ENCODE data around the gene RRAD.

RRAD gene

GRCh38 chr16:66968847-66969246 is 43.5 kb upstream of the RRAD start:
- Histone ChIP-seq H3K9me3 (ENCODE audit: control extremely low read depth in 1 of 5, control insufficient read depth in 4 of 5, insufficient read depth in 2 of 5, low read depth in 1 of 5, low read length in 4 of 5) (no peaks in the 10 kb centered on the region), H3K4me1 (ENCODE audit: control extremely low read depth in 1 of 4, control insufficient read depth in 4 of 4, insufficient read depth in 4 of 4, low read length in 3 of 4) (no peaks in the 10 kb centered on the region), H3K27ac (ENCODE audit: insufficient read depth in 1 of 2, low read depth in 1 of 2, low read length in 2 of 2, poor library complexity in 1 of 2, severe bottlenecking in 2 of 2) (no peak overlapping the region), H3K36me3 (ENCODE audit: control insufficient read depth in 4 of 4, insufficient read depth in 4 of 4, low read length in 3 of 4) (peaks cover 0 to 2% (median 0%) of the 10 kb centered on the region in 4 experiments), H3K27me3 (replicated peaks in 2 of 5; ENCODE audit: control insufficient read depth in 4 of 5, insufficient read depth in 5 of 5, low read length in 4 of 5) (peaks cover 0 to 3% (median 0%) of the 10 kb centered on the region in 5 experiments), H3K4me3 (ENCODE audit: control insufficient read depth in 1 of 7, extremely low read depth in 1 of 7, insufficient read depth in 4 of 7, low read depth in 2 of 7, low read length in 6 of 7) (no peak overlapping the region)
- ChIA-PET POLR2A (no interaction called here), CTCF (interaction anchor here (0.6 to 12.2 kb wide), 4 partner anchors 7 to 191 kb away, joined by 3 to 124 read pairs (median 4); partner anchors contain the start of genes CES3, FBXL8 and TRADD)
- DNase-seq, result no peak
- WGBS (ENCODE audit: insufficient coverage), result 100% methylated on average over 3 of the region's 5 CpGs

DNA sequence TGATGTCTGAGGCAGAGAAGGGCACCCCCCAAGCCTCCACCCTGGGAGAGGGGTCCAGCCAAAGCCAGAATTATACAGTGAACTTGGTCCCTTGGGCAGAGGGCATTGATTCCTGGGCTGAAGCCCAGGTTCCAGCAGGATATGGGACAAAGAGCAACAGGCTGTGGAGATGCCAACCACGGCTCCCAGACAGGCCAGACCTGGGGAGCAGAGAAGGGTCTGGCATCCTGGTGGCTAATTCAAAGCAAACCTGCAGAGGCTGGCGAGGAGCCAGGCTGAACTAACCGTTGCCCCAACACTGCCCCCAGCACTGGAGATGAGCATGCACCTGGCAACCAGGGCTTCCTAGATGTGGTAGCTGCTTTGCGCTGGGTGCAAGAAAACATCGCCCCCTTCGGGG is 38.7 kb upstream of the RRAD start:
- Histone ChIP-seq H3K27me3 (replicated peaks in 2 of 5; ENCODE audit: control insufficient read depth in 4 of 5, insufficient read depth in 5 of 5, low read length in 4 of 5) (no peaks in the 10 kb centered on the region), H3K27ac (ENCODE audit: insufficient read depth in 1 of 2, low read depth in 1 of 2, low read length in 2 of 2, poor library complexity in 1 of 2, severe bottlenecking in 2 of 2) (no peak overlapping the region), H3K4me1 (ENCODE audit: control extremely low read depth in 1 of 4, control insufficient read depth in 4 of 4, insufficient read depth in 4 of 4, low read length in 3 of 4) (peaks cover 0 to 18% (median 13%) of the 10 kb centered on the region in 4 experiments), H3K9me3 (ENCODE audit: control extremely low read depth in 1 of 5, control insufficient read depth in 4 of 5, insufficient read depth in 2 of 5, low read depth in 1 of 5, low read length in 4 of 5) (no peaks in the 10 kb centered on the region), H3K36me3 (ENCODE audit: control insufficient read depth in 4 of 4, insufficient read depth in 4 of 4, low read length in 3 of 4) (no peaks in the 10 kb centered on the region), H3K4me3 (ENCODE audit: control insufficient read depth in 1 of 7, extremely low read depth in 1 of 7, insufficient read depth in 4 of 7, low read depth in 2 of 7, low read length in 6 of 7) (no peak overlapping the region)
- WGBS (ENCODE audit: insufficient coverage), result 92% methylated on average over 6 of the region's 6 CpGs
- DNase-seq, result no peak
- ChIA-PET CTCF (interaction anchor here (0.8 to 13.1 kb wide), 6 partner anchors 8 to 221 kb away, joined by 3 to 124 read pairs (median 6); no protein-coding TSS in a partner anchor), POLR2A (no interaction called here)

- CTCF ChIA-PET, result interaction anchor here (1.1 to 13.1 kb wide), 10 partner anchors 10 to 236 kb away, joined by 3 to 124 read pairs (median 4); partner anchors contain the start of genes B3GNT9 and CES4A
- peak in 2 of 3 donors; percentile 48 to 52 for DNase-seq
- Histone ChIP-seq H3K27me3 (replicated peaks in 2 of 5; ENCODE audit: control insufficient read depth in 4 of 5, insufficient read depth in 5 of 5, low read length in 4 of 5) (no peaks in the 10 kb centered on the region), H3K36me3 (ENCODE audit: control insufficient read depth in 4 of 4, insufficient read depth in 4 of 4, low read length in 3 of 4) (no peaks in the 10 kb centered on the region), H3K27ac (ENCODE audit: insufficient read depth in 1 of 2, low read depth in 1 of 2, low read length in 2 of 2, poor library complexity in 1 of 2, severe bottlenecking in 2 of 2) (no peak overlapping the region), H3K4me3 (ENCODE audit: control insufficient read depth in 1 of 7, extremely low read depth in 1 of 7, insufficient read depth in 4 of 7, low read depth in 2 of 7, low read length in 6 of 7) (peak overlapping the region in 2 of 7 experiments; percentile 12 to 19), H3K9me3 (ENCODE audit: control extremely low read depth in 1 of 5, control insufficient read depth in 4 of 5, insufficient read depth in 2 of 5, low read depth in 1 of 5, low read length in 4 of 5) (no peaks in the 10 kb centered on the region), H3K4me1 (ENCODE audit: control extremely low read depth in 1 of 4, control insufficient read depth in 4 of 4, insufficient read depth in 4 of 4, low read length in 3 of 4) (peaks cover 0 to 18% (median 13%) of the 10 kb centered on the region in 4 experiments)
- POLR2A ChIA-PET, result no interaction called here
- WGBS (ENCODE audit: insufficient coverage), result 0% methylated on average over 5 of the region's 5 CpGs
Observed at GRCh38 chr16:66961914-66962313, 36.6 kb upstream of the RRAD start.

DNA sequence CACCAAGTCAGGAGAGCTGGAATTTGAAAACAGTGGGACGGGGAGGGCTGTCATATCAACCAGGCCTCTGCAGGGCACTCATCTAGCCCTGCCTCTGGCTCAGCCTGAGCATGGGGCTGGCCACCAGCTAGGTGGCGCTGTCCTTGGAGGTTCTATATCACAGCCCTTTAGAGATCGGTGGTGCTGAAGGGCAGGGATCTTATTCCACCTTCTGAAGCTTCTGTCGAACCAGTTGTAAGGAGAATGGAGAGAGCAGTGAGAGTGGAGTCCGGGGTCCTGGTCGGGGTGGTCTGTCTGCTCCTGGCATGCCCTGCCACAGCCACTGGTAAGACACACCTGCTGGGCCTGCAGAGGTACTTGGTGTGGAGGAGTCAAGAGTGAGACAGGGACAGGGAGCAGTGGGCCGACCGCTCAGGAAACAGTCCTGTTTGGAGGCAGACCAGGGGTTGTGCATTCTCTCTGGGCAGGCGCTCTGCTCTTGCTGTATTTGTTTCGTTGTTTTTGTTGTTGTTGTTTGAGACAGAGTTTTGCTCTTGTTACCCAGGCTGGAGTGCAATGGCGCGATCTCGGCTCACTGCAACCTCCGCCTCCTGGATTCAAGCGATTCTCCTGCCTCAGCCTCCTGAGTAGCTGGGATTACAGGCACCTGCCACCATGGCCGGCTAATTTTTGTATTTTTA is 35.9 kb upstream of the RRAD start, which contains the start of gene CES3:
CES3 (plus strand) TSS at position 202 of the 680 bp plus-strand sequence; CDS start at position 244, 42 bp downstream.
- Histone ChIP-seq H3K36me3 (ENCODE audit: control insufficient read depth in 4 of 4, insufficient read depth in 4 of 4, low read length in 3 of 4) (no peaks in the 10 kb centered on the region), H3K9me3 (ENCODE audit: control extremely low read depth in 1 of 5, control insufficient read depth in 4 of 5, insufficient read depth in 2 of 5, low read depth in 1 of 5, low read length in 4 of 5) (no peaks in the 10 kb centered on the region), H3K27me3 (replicated peaks in 2 of 5; ENCODE audit: control insufficient read depth in 4 of 5, insufficient read depth in 5 of 5, low read length in 4 of 5) (no peaks in the 10 kb centered on the region), H3K27ac (ENCODE audit: insufficient read depth in 1 of 2, low read depth in 1 of 2, low read length in 2 of 2, poor library complexity in 1 of 2, severe bottlenecking in 2 of 2) (no peak within 1 kb of the TSS), H3K4me1 (ENCODE audit: control extremely low read depth in 1 of 4, control insufficient read depth in 4 of 4, insufficient read depth in 4 of 4, low read length in 3 of 4) (peaks cover 0 to 18% (median 13%) of the 10 kb centered on the region in 4 experiments), H3K4me3 (ENCODE audit: control insufficient read depth in 1 of 7, extremely low read depth in 1 of 7, insufficient read depth in 4 of 7, low read depth in 2 of 7, low read length in 6 of 7) (peak within 1 kb of the TSS in 2 of 7 experiments; percentile 19 to 55)
- CTCF ChIA-PET, result interaction anchor here (0.6 to 13.1 kb wide), 13 partner anchors 10 to 237 kb away, joined by 3 to 124 read pairs (median 3); partner anchors contain the start of genes B3GNT9 and CES4A
- POLR2A ChIA-PET, result no interaction called here
- DNase-seq, result peak; percentile 66 to 84 (median 83)
- 73% methylated on average over 6 of the region's 16 CpGs for WGBS (ENCODE audit: insufficient coverage)

DNA sequence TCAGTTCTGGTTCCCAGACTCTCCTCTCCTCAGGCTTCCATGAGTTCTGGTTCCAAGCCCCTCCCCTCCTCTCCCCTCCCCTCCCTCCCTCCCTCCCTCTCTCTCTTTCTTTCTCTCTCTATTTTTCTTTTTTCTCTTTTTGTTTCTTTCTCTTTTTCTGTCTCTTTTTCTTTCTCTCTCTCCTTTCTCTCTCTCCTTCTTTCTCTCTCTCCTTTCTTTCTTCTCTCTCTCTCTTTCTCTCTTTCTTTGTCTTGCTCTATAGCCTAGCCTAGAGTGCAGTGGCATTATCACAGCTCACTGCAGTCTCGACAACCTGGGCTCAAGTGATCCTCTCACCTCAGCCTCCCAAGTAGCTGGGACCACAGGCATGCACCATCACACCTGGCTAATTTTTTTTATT is 34.9 kb upstream of the RRAD start:
- CTCF ChIA-PET, result interaction anchor here (0.6 to 13.1 kb wide), 4 partner anchors 14 to 195 kb away, joined by 3 to 124 read pairs (median 10); no protein-coding TSS in a partner anchor
- DNase-seq, result no peak
- Histone ChIP-seq H3K27me3 (replicated peaks in 2 of 5; ENCODE audit: control insufficient read depth in 4 of 5, insufficient read depth in 5 of 5, low read length in 4 of 5) (no peaks in the 10 kb centered on the region), H3K4me3 (ENCODE audit: control insufficient read depth in 1 of 7, extremely low read depth in 1 of 7, insufficient read depth in 4 of 7, low read depth in 2 of 7, low read length in 6 of 7) (no peak overlapping the region), H3K27ac (ENCODE audit: insufficient read depth in 1 of 2, low read depth in 1 of 2, low read length in 2 of 2, poor library complexity in 1 of 2, severe bottlenecking in 2 of 2) (no peak overlapping the region), H3K4me1 (ENCODE audit: control extremely low read depth in 1 of 4, control insufficient read depth in 4 of 4, insufficient read depth in 4 of 4, low read length in 3 of 4) (peaks cover 0 to 18% (median 13%) of the 10 kb centered on the region in 4 experiments), H3K36me3 (ENCODE audit: control insufficient read depth in 4 of 4, insufficient read depth in 4 of 4, low read length in 3 of 4) (no peaks in the 10 kb centered on the region), H3K9me3 (ENCODE audit: control extremely low read depth in 1 of 5, control insufficient read depth in 4 of 5, insufficient read depth in 2 of 5, low read depth in 1 of 5, low read length in 4 of 5) (no peaks in the 10 kb centered on the region)
- WGBS (ENCODE audit: insufficient coverage), result 100% methylated on average over 1 of the region's 1 CpG
- POLR2A ChIA-PET, result no interaction called here

DNA sequence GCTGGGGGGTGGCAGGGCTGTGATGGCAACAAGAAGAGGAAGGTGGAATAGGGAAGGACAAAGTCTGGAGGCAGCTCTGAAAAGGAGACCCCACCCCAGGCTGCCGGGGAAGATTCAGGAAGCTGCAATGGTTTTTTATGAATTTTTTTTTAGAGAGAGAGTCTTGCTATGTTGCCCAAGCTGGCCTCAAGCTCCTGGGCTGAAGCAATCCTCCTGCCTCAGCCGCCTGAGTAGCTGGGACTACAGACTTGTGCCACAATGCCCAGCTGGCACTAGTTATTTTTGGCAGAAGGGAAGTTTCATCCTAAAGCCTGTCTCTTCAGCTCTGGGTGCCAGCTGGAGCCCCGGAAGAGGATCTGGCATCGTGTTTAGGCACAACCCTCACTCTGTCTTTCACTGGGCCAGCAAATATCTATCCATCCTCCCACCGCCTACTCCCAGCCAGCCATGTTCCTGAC is 34.4 kb upstream of the RRAD start:
- Histone ChIP-seq H3K27me3 (replicated peaks in 2 of 5; ENCODE audit: control insufficient read depth in 4 of 5, insufficient read depth in 5 of 5, low read length in 4 of 5) (no peaks in the 10 kb centered on the region), H3K4me1 (ENCODE audit: control extremely low read depth in 1 of 4, control insufficient read depth in 4 of 4, insufficient read depth in 4 of 4, low read length in 3 of 4) (peaks cover 0 to 18% (median 13%) of the 10 kb centered on the region in 4 experiments), H3K36me3 (ENCODE audit: control insufficient read depth in 4 of 4, insufficient read depth in 4 of 4, low read length in 3 of 4) (no peaks in the 10 kb centered on the region), H3K4me3 (ENCODE audit: control insufficient read depth in 1 of 7, extremely low read depth in 1 of 7, insufficient read depth in 4 of 7, low read depth in 2 of 7, low read length in 6 of 7) (no peak overlapping the region), H3K9me3 (ENCODE audit: control extremely low read depth in 1 of 5, control insufficient read depth in 4 of 5, insufficient read depth in 2 of 5, low read depth in 1 of 5, low read length in 4 of 5) (no peaks in the 10 kb centered on the region), H3K27ac (ENCODE audit: insufficient read depth in 1 of 2, low read depth in 1 of 2, low read length in 2 of 2, poor library complexity in 1 of 2, severe bottlenecking in 2 of 2) (no peak overlapping the region)
- CTCF ChIA-PET, result interaction anchor here (0.9 to 13.1 kb wide), 7 partner anchors 12 to 196 kb away, joined by 3 to 124 read pairs (median 4); partner anchors contain the start of gene CES4A
- WGBS (ENCODE audit: insufficient coverage), result 78% methylated on average over 4 of the region's 5 CpGs
- peak in 1 of 3 donors; percentile 6 for DNase-seq
- POLR2A ChIA-PET, result interaction anchor here (0.6 kb wide), 1 partner anchor 397 kb away, joined by 3 read pairs; no protein-coding TSS in a partner anchor
